ENCODE measurements around the gene MICALL1. TPM values are rescaled to one million over a fixed set of nuclear protein-coding genes. Genes with fewer than 3 reads are reported as not detected.

The MICALL1 gene
- total and polyA plus RNA-seq, 8 donors, result 15.0 to 36.8 (median 24.8) TPM

DNA sequence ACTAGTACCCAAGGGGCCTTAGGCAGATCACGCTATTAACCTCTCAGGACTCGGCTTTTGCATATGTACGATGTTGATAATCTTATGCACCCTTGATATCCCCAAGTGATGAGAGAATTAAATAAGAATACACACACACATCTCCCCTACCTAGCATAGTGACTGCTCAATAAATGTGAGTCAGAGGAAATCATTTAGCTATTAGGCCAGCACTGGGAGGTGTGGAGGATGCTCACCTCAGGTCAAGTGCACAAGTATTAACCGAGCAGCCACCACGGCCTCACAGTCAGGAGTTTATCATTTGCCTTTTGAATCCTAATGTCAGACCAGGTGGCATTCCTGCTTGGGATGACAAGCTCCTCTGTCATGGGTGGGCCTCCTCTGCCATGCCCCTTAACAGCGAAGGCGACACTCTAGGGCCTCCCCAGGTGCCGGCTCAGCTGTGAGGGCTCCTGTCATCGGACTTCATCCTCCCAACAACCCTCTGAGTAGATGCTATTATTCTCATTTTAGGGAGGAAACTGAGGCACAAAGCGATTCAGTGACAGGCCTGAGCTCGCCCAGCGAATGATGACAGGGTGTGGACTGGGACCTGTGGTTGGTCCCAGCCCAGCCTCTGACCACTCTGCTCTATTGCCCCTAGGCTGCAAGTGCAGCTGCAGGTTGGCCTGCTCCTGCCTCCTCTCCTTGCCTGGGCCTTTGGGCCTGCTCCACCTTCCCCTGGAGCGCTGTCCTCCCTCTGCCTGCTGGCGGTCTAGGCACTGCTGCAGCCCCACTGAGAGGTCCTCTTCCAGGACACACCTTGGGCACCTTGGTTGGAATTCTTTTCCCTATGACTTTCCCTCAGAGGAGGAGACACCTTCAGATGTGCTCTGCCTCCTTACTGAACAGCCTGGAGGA is 83.3 kb downstream of the MICALL1 start:
- no peak overlapping the region for H3K4me3 ChIP-seq
- no peak overlapping the region for H3K27ac ChIP-seq
- DNase-seq, result no peak
- TF ChIP-seq, protein P1, sequence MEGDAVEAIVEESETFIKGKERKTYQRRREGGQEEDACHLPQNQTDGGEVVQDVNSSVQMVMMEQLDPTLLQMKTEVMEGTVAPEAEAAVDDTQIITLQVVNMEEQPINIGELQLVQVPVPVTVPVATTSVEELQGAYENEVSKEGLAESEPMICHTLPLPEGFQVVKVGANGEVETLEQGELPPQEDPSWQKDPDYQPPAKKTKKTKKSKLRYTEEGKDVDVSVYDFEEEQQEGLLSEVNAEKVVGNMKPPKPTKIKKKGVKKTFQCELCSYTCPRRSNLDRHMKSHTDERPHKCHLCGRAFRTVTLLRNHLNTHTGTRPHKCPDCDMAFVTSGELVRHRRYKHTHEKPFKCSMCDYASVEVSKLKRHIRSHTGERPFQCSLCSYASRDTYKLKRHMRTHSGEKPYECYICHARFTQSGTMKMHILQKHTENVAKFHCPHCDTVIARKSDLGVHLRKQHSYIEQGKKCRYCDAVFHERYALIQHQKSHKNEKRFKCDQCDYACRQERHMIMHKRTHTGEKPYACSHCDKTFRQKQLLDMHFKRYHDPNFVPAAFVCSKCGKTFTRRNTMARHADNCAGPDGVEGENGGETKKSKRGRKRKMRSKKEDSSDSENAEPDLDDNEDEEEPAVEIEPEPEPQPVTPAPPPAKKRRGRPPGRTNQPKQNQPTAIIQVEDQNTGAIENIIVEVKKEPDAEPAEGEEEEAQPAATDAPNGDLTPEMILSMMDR (IDR thresholded peaks at IDR 0.05), result no peak
- H3K9me3 ChIP-seq, result no peaks in the 10 kb centered on the region
- no peaks in the 10 kb centered on the region for H3K4me1 ChIP-seq
- intact Hi-C loops (cut with DNase I), result no loop called here
- H3K36me3 ChIP-seq, result no peaks in the 10 kb centered on the region
- ATAC-seq, result no peak
- no peaks in the 10 kb centered on the region for H3K27me3 ChIP-seq

GRCh38 chr22:37990301-37990700 is 84.2 kb downstream of the MICALL1 start:
- intact Hi-C loops (cut with DNase I), result no loop called here
- TF ChIP-seq, protein P1 (IDR thresholded peaks at IDR 0.05), result no peak
- ATAC-seq (no peak), DNase-seq (peak in 2 of 4 donors; percentile 8 to 35)
- Histone ChIP-seq H3K27me3 (no peaks in the 10 kb centered on the region), H3K36me3 (no peaks in the 10 kb centered on the region), H3K4me1 (no peaks in the 10 kb centered on the region), H3K9me3 (no peaks in the 10 kb centered on the region), H3K27ac (no peak overlapping the region), H3K4me3 (no peak overlapping the region)

GRCh38 chr22:37990862-37991261 is 84.8 kb downstream of the MICALL1 start:
- intact Hi-C loops (cut with DNase I), result no loop called here
- DNase-seq (no peak), ATAC-seq (no peak)
- no peaks in the 10 kb centered on the region for H3K36me3 ChIP-seq
- H3K9me3 ChIP-seq, result no peaks in the 10 kb centered on the region
- H3K4me1 ChIP-seq, result no peaks in the 10 kb centered on the region
- H3K27me3 ChIP-seq, result no peaks in the 10 kb centered on the region
- TF ChIP-seq, protein P1 (IDR thresholded peaks at IDR 0.05), result no peak
- no peak overlapping the region for H3K27ac ChIP-seq
- H3K4me3 ChIP-seq, result no peak overlapping the region

GRCh38 chr22:37991731-37992442 is 85.8 kb downstream of the MICALL1 start:
- TF ChIP-seq, protein P1 (IDR thresholded peaks at IDR 0.05), result no peak
- no peak overlapping the region for H3K27ac ChIP-seq
- no peaks in the 10 kb centered on the region for H3K9me3 ChIP-seq
- no peaks in the 10 kb centered on the region for H3K4me1 ChIP-seq
- H3K4me3 ChIP-seq, result no peak overlapping the region
- ATAC-seq (no peak), DNase-seq (no peak)
- no peaks in the 10 kb centered on the region for H3K27me3 ChIP-seq
- H3K36me3 ChIP-seq, result no peaks in the 10 kb centered on the region
- intact Hi-C loops (cut with DNase I), result no loop called here

Small RNAs within 50 kb of the gene (microRNA-seq; reads per million reads assigned to microRNA genes)
- gene MIR4534, result 0 reads per million in 2 donors
- gene MIR6820, result 0.67 to 1.4 reads per million in 2 donors

Other genes starting within 250 kb of the MICALL1 start
- 10 to 100 TPM in 1 of 2 donors, 1 to 10 TPM in 1; 8.3 to 10.1 TPM for gene PDXP, start 247.6 kb upstream of the MICALL1 start, total RNA-seq
- gene PDXP, start 247.6 kb upstream of the MICALL1 start, polyA plus RNA-seq (ENCODE audit: insufficient read length in 6 of 6), result 10 to 100 TPM in 5 of 6 donors, 1 to 10 TPM in 1; 9.1 to 13.3 (median 11.8) TPM
- gene LGALS1, start 230.7 kb upstream of the MICALL1 start, total RNA-seq, result 100 to 1,000 TPM; 826 to 851 TPM
- 100 to 1,000 TPM; 575 to 923 (median 640) TPM for gene LGALS1, start 230.7 kb upstream of the MICALL1 start, polyA plus RNA-seq (ENCODE audit: insufficient read length in 6 of 6)
- 10 to 100 TPM; 16.2 to 26.3 TPM for gene NOL12, start 220.0 kb upstream of the MICALL1 start, total RNA-seq
- gene NOL12, start 220.0 kb upstream of the MICALL1 start, polyA plus RNA-seq (ENCODE audit: insufficient read length in 6 of 6), result 10 to 100 TPM; 17.1 to 23.7 (median 20.3) TPM
- gene TRIOBP, start 209.2 kb upstream of the MICALL1 start, total RNA-seq, result 10 to 100 TPM; 70.9 to 84.9 TPM
- gene TRIOBP, start 209.2 kb upstream of the MICALL1 start, polyA plus RNA-seq (ENCODE audit: insufficient read length in 6 of 6), result 10 to 100 TPM; 57.4 to 80.8 (median 67.0) TPM
- 10 to 100 TPM; 12.6 to 16.7 TPM for gene GCAT, start 98.4 kb upstream of the MICALL1 start, total RNA-seq
- 10 to 100 TPM in 1 of 6 donors, 1 to 10 TPM in 5; 8.1 to 10.9 (median 8.9) TPM for gene GCAT, start 98.4 kb upstream of the MICALL1 start, polyA plus RNA-seq (ENCODE audit: insufficient read length in 6 of 6)
- not detected for gene GALR3, start 82.9 kb upstream of the MICALL1 start, total RNA-seq
- not detected for gene GALR3, start 82.9 kb upstream of the MICALL1 start, polyA plus RNA-seq (ENCODE audit: insufficient read length in 6 of 6)
- gene ANKRD54, start 62.0 kb upstream of the MICALL1 start, total RNA-seq, result 10 to 100 TPM; 15.2 to 21.9 TPM
- gene ANKRD54, start 62.0 kb upstream of the MICALL1 start, polyA plus RNA-seq (ENCODE audit: insufficient read length in 6 of 6), result 10 to 100 TPM; 16.8 to 23.5 (median 19.2) TPM
- 100 to 1,000 TPM; 310 to 378 TPM for gene EIF3L, start 56.9 kb upstream of the MICALL1 start, total RNA-seq
- 1,000 to 10,000 TPM; 1,019 to 1,258 (median 1,177) TPM for gene EIF3L, start 56.9 kb upstream of the MICALL1 start, polyA plus RNA-seq (ENCODE audit: insufficient read length in 6 of 6)
- gene C22orf23, start 47.3 kb downstream of the MICALL1 start, total RNA-seq, result under 1 TPM; 0.26 to 0.65 TPM
- gene C22orf23, start 47.3 kb downstream of the MICALL1 start, polyA plus RNA-seq (ENCODE audit: insufficient read length in 6 of 6), result 1 to 10 TPM; 3.6 to 7.2 (median 4.6) TPM
- 10 to 100 TPM; 58.3 to 64.9 TPM for gene POLR2F, start 47.4 kb downstream of the MICALL1 start, total RNA-seq
- 10 to 100 TPM; 49.2 to 66.0 (median 60.2) TPM for gene POLR2F, start 47.4 kb downstream of the MICALL1 start, polyA plus RNA-seq (ENCODE audit: insufficient read length in 6 of 6)
- gene SOX10, start 78.3 kb downstream of the MICALL1 start, total RNA-seq, result not detected
- 1 to 10 TPM in 1 of 6 donors, under 1 TPM in 5; 0.41 to 1.0 (median 0.83) TPM for gene SOX10, start 78.3 kb downstream of the MICALL1 start, polyA plus RNA-seq (ENCODE audit: insufficient read length in 6 of 6)
- 10 to 100 TPM; 30.9 to 39.5 TPM for gene PICK1, start 151.1 kb downstream of the MICALL1 start, total RNA-seq
- 10 to 100 TPM; 22.8 to 33.1 (median 27.8) TPM for gene PICK1, start 151.1 kb downstream of the MICALL1 start, polyA plus RNA-seq (ENCODE audit: insufficient read length in 6 of 6)
- under 1 TPM; 0.38 to 0.45 TPM for gene SLC16A8, start 177.9 kb downstream of the MICALL1 start, total RNA-seq
- gene SLC16A8, start 177.9 kb downstream of the MICALL1 start, polyA plus RNA-seq (ENCODE audit: insufficient read length in 6 of 6), result 1 to 10 TPM in 5 of 6 donors, under 1 TPM in 1; 0.94 to 2.1 (median 1.5) TPM
- under 1 TPM; 0.34 to 0.35 TPM for gene BAIAP2L2, start 204.4 kb downstream of the MICALL1 start, total RNA-seq
- 1 to 10 TPM in 4 of 6 donors, under 1 TPM in 2; 0.66 to 1.5 (median 1.1) TPM for gene BAIAP2L2, start 204.4 kb downstream of the MICALL1 start, polyA plus RNA-seq (ENCODE audit: insufficient read length in 6 of 6)